Osteoblast (primary cell): ENCODE measurements around the gene CFAP251. TPM values are rescaled to one million over a fixed set of nuclear protein-coding genes. Genes with fewer than 3 reads are reported as not detected.
A peak's percentile ranks its signal among the peaks of the same experiment; 100 is the strongest.

ENCODE experiments used
- DNase-seq: peaks from one replicate; pipeline ENCODE4 v3.0.0; 2011; ENCODE audit warnings: low spot score, mixed read lengths; ENCODE audit not compliant: insufficient read length; ENCODE audit errors: missing footprints
- H2AFZ ChIP-seq: 2 replicates; pipeline ENCODE4 v1.6.0; 2011; ENCODE audit warnings: mild to moderate bottlenecking, low read length
- H3K27ac ChIP-seq: 2 replicates; pipeline ENCODE4 v1.5.1; 2011; ENCODE audit warnings: mild to moderate bottlenecking, low read depth, low read length, moderate library complexity
- H3K27me3 ChIP-seq: 2 replicates; pipeline ENCODE4 v1.6.0; 2012; ENCODE audit warnings: mild to moderate bottlenecking, control low read depth, inconsistent platforms, low read length, moderate library complexity; ENCODE audit not compliant: insufficient read depth
- H3K36me3 ChIP-seq: 2 replicates; pipeline ENCODE4 v1.5.1; 2011; ENCODE audit warnings: mild to moderate bottlenecking, low read length, control low read depth, moderate library complexity; ENCODE audit not compliant: insufficient read depth
- H3K4me1 ChIP-seq: 2 replicates; pipeline ENCODE4 v1.5.1; 2011; ENCODE audit warnings: mild to moderate bottlenecking, low read length, control low read depth, moderate library complexity; ENCODE audit not compliant: insufficient read depth
- H3K4me2 ChIP-seq: 2 replicates; pipeline ENCODE4 v1.6.0; 2011; ENCODE audit warnings: mild to moderate bottlenecking, low read length; ENCODE audit not compliant: insufficient read depth
- H3K4me3 ChIP-seq: fragments of 200-600 bp; sonication (generic); 3 replicates; pipeline ENCODE4 v1.5.1; 2012; ENCODE audit warnings: mild to moderate bottlenecking, low read length, inconsistent platforms; ENCODE audit not compliant: insufficient read depth
- H3K79me2 ChIP-seq: 2 replicates; pipeline ENCODE4 v1.6.0; 2012; ENCODE audit warnings: mild to moderate bottlenecking, low read length, control low read depth, inconsistent platforms; ENCODE audit not compliant: insufficient read depth
- H3K9me3 ChIP-seq: 2 replicates; pipeline ENCODE4 v1.5.1; 2011; ENCODE audit warnings: low read depth, low read length, control low read depth
- H4K20me1 ChIP-seq: 2 replicates; pipeline ENCODE4 v1.6.0; 2012; ENCODE audit warnings: mild to moderate bottlenecking, low read length, control low read depth; ENCODE audit not compliant: insufficient read depth
- CTCF ChIP-seq: IDR thresholded peaks from 2 replicates; pipeline ENCODE4 v1.5.1; 2011; ENCODE audit warnings: mild to moderate bottlenecking, low read depth, low read length, moderate library complexity; ENCODE audit errors: extremely low read depth
- total RNA-seq: library from RNA; depleted of rRNA; stranded (reverse); fragments of >200 nt; gene quantifications from 2 replicates; pipeline ENCODE4 v1.2.3, GENCODE V29; 2012

Gene CFAP251
- total RNA-seq, 1 donor: 4.3 TPM

GRCh38 chr12:121963341-121964018 lies 45.1 kb downstream of the CFAP251 start:
- TF ChIP-seq CTCF: no peak
- Histone ChIP-seq H3K4me1 (peaks cover 33% of the 10 kb centered on the region), H3K27ac (peak overlapping the region; percentile 39), H2AFZ (no peak overlapping the region), H3K27me3 (no peaks in the 10 kb centered on the region), H4K20me1 (no peaks in the 10 kb centered on the region), H3K4me3 (no peak overlapping the region), H3K9me3 (no peaks in the 10 kb centered on the region), H3K79me2 (no peaks in the 10 kb centered on the region), H3K4me2 (no peak overlapping the region), H3K36me3 (peaks cover 24% of the 10 kb centered on the region)
- DNase-seq: no peak

GRCh38 chr12:121964813-121965643 lies 46.6 kb downstream of the CFAP251 start:
- Histone ChIP-seq H3K27me3 (no peaks in the 10 kb centered on the region), H3K4me2 (peak overlapping the region; percentile 0), H3K27ac (peak overlapping the region; percentile 39)

GRCh38 chr12:121966959-121967358 lies 48.6 kb downstream of the CFAP251 start:
- TF ChIP-seq CTCF: no peak
- no peaks in the 10 kb centered on the region for H3K27me3 ChIP-seq
- H3K36me3 ChIP-seq: peaks cover 11% of the 10 kb centered on the region
- H3K27ac ChIP-seq: no peak overlapping the region
- no peaks in the 10 kb centered on the region for H4K20me1 ChIP-seq
- no peaks in the 10 kb centered on the region for H3K9me3 ChIP-seq
- H3K4me2 ChIP-seq: no peak overlapping the region
- H2AFZ ChIP-seq: no peak overlapping the region
- DNase-seq: peak; percentile 88
- no peaks in the 10 kb centered on the region for H3K79me2 ChIP-seq
- H3K4me3 ChIP-seq: no peak overlapping the region
- H3K4me1 ChIP-seq: peaks cover 27% of the 10 kb centered on the region

More at GRCh38 chr12:121964813-121965643, 46.6 kb downstream of the CFAP251 start:
- H2AFZ ChIP-seq: no peak overlapping the region
- no peaks in the 10 kb centered on the region for H4K20me1 ChIP-seq
- H3K4me1 ChIP-seq: peaks cover 27% of the 10 kb centered on the region
- no peaks in the 10 kb centered on the region for H3K79me2 ChIP-seq
- H3K9me3 ChIP-seq: no peaks in the 10 kb centered on the region
- no peak overlapping the region for H3K4me3 ChIP-seq
- peak; percentile 89 for DNase-seq
- H3K36me3 ChIP-seq: peaks cover 18% of the 10 kb centered on the region
- TF ChIP-seq CTCF: no peak

DNA sequence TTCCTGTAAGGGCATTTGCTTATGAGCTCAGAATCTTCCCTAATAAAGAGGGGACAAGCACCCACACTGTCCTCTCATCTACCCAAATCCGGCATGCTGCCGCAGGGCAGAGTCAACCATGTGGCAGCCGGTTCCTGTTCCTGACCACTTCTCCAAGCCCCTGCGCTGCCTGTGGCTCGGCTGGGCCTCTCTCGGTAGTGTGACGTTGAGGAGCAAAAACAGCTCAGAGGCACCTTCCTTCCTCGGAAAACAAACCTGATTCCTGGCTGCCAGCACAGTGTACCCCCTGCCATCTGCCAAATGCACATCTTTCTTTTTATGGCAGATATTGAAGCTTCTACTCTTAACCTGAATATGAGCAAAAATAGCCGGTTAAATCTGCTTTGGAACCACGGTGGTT lies 50.5 kb downstream of the CFAP251 start:
- DNase-seq: no peak
- H3K4me1 ChIP-seq: peaks cover 21% of the 10 kb centered on the region
- no peak overlapping the region for H2AFZ ChIP-seq
- H3K27ac ChIP-seq: no peak overlapping the region
- no peaks in the 10 kb centered on the region for H3K9me3 ChIP-seq
- H3K36me3 ChIP-seq: peaks cover 5% of the 10 kb centered on the region
- no peaks in the 10 kb centered on the region for H3K79me2 ChIP-seq
- no peak for TF ChIP-seq CTCF
- H3K27me3 ChIP-seq: no peaks in the 10 kb centered on the region
- no peak overlapping the region for H3K4me3 ChIP-seq
- no peaks in the 10 kb centered on the region for H4K20me1 ChIP-seq
- no peak overlapping the region for H3K4me2 ChIP-seq
